ENCODE data around the gene MIEF1.

The MIEF1 gene

DNA sequence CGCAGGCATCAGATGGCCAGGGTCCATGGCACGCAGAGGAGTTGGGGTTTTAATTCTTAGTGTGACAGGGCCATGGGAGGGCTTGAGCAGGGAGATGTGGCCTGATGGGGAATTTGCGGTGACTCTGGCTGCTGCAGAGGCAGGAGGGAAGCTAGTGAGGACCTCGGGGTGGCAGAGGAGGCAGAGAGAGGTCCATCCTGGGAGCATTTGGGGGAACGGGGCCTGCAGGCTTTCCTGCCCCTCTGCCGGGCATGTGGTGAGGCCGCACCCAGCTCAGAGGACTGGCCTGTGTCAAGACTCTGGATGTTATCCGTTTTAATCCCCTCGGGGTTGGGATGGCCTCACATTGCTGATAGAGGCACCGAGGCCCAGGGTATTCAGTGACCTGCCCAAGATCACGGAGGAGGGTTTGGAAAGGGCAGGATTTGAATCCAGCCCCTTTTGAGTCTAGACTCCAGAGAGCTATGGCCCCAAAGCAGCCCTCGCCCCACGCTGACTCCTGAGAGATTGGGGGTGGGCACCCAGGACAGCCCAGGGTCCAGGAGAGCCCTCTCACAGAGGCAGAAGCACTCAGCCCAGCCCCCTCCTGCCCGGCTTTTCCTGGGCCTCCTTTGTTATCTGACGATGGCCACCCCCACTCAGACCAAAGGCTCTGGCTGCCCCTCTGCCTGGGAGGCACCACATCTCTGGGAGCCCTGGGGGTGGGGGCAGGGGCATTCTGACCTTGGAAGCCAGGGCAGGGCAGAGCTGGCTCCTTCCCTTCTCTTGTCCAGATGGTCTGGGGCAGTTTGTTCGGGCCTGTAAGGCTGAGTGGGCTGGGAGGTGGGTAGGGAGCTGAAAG lies 31.4 kb upstream of the MIEF1 start:
- in situ Hi-C loops (cut with MboI; ENCODE audit: low sequenced_read_pairs) = no loop called here

DNA sequence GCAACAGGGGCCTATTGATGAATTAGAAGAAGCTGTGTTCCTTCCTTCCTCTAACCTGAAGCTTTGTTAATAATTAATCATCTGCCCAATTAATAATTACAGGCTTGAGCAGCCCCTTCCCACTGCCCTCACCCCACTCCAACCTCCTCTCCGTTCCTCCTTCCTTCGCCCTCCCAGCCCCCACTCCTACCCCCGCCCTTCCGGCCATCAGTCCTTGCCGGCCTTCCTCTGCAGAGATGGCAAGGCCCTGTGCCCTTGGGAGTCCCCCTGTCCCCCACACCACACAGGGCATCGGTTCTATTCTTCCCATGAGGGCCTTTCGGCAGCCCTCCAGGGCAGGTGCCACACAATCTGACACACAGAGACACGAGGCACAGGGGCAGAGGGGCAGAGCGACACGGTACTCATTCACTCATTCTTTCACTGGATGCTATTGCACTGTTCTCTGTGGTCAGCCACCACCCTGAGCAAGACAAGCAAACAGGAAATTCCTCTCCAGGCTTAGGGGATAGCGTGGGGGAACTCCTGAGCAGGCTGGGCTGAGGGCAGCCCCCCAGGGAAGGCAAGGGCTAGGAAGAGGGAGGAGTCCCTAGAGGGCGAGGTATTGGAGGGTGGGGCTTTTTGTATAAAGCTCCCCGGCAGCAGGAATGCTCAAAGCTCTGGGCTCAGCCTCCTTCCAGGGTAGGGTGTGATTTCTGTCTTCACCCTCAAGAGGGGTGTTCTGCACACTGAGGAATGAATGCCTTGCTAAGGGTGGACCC lies 30.5 kb upstream of the MIEF1 start:
- in situ Hi-C loops (cut with MboI; ENCODE audit: low sequenced_read_pairs) = no loop called here

DNA sequence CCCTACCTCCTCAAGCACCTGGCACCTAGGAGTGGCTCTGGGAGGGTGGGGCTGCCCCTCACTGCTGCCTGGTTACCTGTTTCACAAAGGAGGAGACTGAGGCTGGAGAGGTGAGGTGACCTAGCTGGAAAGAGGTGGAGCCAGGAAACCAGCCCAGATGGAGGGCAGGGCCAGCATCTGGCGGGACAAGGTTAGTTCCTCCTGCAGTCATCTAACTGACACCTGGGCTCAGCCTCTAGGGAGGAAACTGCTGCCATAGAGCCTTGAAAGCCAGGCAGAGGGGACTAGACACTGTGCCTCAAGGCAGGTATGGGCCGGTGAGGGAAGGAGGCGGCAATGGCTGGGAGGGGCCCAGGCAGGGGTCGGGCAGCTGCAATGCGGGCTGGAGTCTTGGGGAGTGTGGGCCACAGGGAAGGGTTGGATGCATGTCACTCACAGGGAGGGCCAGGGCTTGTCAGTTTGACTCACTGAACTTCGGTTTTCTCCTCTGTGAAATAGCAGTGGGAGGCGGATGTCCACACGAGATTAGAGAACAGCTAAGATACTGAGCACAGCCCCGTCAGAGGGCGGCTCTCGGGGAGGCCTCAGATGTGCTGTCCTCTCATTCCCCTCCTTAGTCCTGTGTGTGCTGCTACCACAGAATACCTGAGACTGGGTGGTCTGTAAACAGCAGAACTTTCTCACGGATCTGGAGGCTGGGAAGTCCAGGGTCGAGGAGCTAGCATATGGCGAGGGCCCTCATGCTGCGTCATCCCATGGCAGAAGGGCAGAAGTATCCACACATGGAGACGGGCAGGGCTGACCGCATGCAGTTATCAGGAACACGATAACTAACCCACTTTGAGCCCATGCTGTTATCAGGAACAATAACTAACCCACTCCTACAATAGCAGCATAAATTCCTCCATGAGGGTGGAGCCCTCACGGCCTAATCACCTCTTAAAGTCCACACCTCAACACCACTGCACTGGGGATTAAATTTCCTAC lies 29.2 kb upstream of the MIEF1 start:
- in situ Hi-C loops (cut with MboI; ENCODE audit: low sequenced_read_pairs) = no loop called here

DNA sequence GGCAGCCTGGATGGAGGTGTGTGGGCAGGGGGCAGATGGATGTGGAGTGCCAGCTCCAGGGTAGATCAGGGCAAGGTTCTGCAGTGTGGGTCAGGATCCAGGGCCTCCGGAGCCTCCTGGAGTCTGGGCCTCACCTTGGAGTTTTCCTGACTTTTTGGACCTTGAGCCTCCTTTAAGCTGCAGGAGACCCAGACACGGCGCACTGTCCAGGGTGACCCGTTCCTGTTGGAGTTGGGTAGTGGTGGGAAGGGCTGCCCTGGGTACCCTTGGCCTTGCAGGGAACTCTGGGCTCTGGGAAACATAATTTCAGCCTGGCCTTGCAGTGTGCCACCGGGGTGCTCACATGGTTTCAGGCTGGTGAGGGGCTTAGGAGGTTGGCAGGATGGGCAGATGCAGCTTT lies 28.2 kb upstream of the MIEF1 start:
- in situ Hi-C loops (cut with MboI; ENCODE audit: low sequenced_read_pairs) = no loop called here

DNA sequence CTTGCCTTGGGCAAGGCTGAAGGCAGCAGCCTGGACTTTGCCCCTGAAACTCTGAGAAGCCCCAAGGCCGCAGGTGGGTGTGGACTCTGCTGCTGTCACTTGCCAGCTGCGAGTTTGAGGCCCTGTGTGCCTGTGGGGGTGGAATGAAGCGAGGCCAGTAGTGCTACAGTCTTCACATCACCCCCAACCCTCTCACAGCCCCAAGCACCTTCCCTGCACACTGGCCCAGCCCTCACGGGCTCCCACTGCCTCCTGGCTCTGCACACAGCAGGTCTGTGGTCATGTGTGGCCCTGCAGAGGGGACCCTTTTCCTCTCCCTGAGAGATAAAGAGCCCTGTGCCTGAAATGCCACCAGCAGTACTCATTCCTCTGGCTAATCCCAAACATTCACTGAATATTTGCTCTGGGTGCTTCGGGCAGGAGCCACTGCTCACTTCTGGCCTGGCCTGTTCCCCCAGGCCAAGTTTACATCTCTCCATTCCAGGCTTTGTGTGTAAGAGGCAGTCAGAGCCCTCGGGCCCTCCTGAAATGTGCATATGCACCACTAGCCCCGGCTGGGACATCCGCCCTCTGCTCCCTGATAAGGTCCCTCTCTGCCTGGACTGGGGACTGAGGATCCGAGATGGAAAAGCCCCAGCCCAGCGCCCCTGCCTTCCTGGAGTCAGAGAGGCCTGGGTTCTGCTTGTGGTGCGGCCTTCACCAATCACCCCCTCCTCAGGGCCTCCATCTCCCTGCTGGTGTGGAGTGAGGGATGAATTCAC lies 27.6 kb upstream of the MIEF1 start:
- in situ Hi-C loops (cut with MboI; ENCODE audit: low sequenced_read_pairs) = no loop called here

DNA sequence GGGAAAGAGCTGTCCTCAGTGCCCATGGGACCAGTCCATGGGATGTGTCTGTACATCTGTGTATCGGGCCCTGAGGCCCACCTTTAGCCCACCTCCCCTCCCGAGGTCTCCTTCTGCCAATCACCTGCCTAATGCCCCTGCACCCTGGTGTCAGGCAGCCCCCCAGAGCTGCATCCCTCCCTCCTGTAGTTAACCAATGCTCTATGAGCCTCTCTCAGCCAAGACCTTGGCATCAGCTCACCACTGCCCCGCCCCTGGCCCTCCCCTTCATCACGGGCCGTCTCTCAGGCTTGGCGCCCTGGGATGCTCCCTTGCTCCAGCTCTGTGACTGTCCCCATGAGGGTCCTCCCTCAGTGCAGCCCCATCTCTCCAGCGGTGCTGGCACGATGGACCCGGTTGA lies 26.8 kb upstream of the MIEF1 start:
- in situ Hi-C loops (cut with MboI; ENCODE audit: low sequenced_read_pairs) = no loop called here

DNA sequence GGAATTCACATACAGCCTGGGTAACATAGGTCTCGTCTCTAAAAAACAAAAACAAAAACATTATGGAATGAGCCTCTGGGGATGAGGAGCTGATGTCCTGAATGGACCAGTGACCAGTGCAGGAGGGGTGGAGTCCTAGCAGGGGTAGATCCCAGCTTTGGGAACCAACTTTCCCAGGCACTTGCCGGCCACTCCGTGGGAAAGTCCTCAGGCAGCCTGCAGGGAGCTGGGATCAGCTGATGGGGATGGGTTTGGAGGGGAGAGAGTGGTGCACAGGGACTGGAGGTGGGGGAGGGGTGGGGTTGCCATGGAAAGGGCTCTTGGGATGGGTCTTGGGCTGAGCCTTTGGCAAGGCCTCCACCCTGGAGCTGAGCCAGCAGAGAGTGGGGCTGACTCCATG lies 26.2 kb upstream of the MIEF1 start:
- in situ Hi-C loops (cut with MboI; ENCODE audit: low sequenced_read_pairs) = no loop called here

DNA sequence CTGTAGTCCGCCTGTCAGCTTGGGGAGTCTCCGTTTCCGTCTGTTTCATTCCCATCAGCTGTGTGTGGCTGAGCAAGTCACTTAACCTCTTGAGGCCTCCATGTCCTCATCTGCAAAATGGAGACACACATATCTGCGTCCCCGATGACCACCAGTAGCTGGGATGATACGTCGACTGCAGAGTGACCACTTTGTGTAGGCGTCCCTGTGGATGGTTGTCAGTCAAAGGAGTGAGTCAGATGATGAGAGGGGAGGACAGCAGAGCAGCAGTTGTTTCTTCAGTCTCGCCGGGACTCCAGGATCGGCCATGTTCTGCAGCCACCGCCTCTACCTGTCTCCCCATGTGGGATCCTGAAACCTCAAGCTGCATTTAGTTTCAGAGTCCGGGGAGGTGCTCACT lies 25.4 kb upstream of the MIEF1 start:
- in situ Hi-C loops (cut with MboI; ENCODE audit: low sequenced_read_pairs) = no loop called here

DNA sequence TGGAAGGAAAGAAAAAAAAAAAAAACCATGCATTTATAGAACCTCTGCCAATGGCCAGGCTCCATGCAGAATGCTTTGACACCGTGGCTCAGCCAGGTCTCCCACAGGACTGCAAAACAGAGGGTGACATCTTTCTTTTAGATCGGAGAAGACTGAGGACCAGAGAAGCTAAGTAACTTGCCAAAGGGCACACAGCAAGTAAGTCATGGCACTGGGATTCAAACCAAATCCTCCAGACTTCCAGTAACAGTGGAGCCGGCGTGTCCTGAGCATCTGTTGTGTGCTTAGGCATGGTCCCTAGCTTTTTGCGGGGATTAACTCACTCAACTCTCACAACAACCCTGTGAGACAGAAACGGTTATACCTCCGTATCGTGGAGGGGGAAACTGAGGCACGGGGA lies 24.5 kb upstream of the MIEF1 start:
- in situ Hi-C loops (cut with MboI; ENCODE audit: low sequenced_read_pairs) = no loop called here

DNA sequence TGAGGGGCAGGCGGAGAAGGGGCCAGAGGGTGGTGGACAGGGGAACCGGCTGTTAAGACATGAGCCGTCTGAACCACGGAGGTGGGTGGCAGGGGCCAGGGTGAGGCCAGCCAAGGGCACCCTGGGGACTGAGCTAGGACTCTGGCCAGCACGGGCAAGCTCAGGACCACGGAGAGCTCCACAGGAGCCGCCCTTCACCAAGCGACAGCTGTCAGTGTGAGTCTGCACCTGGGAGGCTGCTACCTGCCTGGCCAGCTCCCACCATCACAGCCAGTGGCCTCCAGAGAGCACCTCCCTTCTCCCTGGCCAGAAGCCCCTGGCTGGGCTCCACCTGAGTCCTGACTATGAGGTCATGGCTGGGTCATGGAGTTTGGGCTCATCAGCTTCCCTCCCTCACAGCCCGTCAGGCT lies 23.6 kb upstream of the MIEF1 start:
- in situ Hi-C loops (cut with MboI; ENCODE audit: low sequenced_read_pairs) = no loop called here

DNA sequence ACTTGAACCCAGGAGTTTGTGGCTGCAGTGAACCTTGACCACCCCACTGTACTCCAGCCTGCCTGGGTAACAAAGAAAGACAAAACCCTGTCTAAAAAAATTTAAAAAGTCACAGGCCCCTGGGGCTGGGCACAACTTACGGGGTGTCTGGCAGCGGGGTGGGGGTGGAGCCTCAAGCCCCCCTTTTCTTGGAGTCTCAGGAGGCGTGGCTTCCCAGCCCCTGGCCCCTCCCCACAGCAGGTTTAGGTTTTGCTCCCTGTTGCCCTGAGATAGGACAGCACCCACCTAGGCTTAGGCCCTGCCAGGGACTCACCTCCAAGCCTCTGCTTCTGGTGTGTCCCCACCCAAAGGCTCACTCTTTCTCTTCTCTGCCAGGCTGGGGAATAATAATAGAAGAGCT lies 22.8 kb upstream of the MIEF1 start:
- in situ Hi-C loops (cut with MboI; ENCODE audit: low sequenced_read_pairs) = no loop called here

DNA sequence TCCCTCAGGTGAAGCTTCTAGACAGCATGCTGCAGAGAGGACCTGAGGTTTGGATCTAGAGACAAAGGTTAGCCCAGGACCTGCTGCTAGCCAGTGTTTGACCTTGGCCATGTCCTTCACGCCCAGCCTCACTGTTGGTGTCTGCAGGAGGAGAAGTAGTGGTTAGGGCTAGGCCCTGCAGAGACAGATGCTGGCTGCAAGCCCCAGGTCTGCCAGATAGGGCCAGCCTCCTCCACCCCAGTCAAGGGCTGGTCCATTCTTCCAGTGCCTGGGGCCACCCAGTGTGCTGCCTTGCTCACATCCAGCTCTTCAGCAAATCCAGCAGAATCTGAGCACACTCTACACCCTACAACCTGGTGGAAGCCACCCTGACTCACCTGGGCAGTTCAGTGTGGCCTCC lies 21.5 kb upstream of the MIEF1 start:
- in situ Hi-C loops (cut with MboI; ENCODE audit: low sequenced_read_pairs) = no loop called here

DNA sequence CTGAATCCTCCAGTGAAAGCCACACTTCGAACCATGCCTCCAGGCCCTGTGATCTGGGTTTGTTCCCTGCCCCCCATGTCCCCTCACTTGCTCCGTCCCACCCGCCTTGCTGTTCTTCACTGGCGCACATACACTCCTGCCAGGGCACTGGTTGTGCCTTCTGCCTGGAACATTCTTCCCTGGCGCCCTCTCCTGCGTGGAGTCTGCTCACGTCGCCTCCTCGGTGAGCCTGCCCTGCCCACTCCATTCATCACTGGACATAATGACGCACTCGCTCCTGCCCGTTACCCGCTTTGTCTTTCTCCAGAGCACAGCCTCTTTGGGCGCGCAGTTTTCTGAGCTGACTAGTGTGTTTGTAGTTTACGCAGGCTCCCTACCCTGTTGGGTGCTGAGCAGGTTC lies 21.0 kb upstream of the MIEF1 start:
- in situ Hi-C loops (cut with MboI; ENCODE audit: low sequenced_read_pairs) = no loop called here

DNA sequence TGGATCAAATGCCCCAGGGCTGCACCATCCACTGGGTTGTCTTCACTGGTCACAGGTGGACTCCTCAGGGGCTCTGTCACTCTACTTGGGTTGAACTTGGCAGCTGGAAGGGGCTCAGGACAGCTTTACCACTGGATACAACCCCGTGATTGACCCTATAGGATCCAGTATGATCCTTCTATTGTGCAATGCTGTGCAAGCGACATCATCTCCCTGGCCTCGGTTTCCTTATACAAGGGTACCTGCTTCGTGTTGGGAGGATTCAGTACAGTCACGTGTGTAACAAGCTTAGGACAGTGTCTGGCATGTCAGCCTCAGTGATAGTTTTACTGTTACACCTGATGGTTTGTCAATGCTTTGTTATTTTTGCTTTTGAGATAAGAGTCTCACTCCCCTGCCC lies 20.5 kb upstream of the MIEF1 start:
- in situ Hi-C loops (cut with MboI; ENCODE audit: low sequenced_read_pairs) = no loop called here

DNA sequence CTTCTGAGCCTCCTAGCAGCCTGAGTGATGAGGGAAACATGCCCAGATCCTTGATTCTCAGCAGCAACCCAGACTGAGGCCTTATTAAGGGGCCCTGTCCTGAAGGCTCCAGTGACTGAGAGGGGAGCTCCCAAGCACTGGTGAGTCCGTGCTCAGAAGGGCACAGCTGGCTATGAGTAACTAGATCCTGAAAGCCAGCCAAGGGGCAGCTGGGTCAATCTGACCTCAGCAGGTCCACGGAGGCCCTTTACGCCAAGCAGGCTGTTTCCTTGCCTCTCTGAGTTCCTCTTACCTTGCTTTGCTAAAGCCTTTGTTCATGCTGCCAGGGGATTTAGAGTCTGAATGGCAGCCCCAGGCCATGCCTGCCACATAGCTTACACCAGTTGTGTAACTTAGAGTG lies 19.3 kb upstream of the MIEF1 start:
- in situ Hi-C loops (cut with MboI; ENCODE audit: low sequenced_read_pairs) = no loop called here

DNA sequence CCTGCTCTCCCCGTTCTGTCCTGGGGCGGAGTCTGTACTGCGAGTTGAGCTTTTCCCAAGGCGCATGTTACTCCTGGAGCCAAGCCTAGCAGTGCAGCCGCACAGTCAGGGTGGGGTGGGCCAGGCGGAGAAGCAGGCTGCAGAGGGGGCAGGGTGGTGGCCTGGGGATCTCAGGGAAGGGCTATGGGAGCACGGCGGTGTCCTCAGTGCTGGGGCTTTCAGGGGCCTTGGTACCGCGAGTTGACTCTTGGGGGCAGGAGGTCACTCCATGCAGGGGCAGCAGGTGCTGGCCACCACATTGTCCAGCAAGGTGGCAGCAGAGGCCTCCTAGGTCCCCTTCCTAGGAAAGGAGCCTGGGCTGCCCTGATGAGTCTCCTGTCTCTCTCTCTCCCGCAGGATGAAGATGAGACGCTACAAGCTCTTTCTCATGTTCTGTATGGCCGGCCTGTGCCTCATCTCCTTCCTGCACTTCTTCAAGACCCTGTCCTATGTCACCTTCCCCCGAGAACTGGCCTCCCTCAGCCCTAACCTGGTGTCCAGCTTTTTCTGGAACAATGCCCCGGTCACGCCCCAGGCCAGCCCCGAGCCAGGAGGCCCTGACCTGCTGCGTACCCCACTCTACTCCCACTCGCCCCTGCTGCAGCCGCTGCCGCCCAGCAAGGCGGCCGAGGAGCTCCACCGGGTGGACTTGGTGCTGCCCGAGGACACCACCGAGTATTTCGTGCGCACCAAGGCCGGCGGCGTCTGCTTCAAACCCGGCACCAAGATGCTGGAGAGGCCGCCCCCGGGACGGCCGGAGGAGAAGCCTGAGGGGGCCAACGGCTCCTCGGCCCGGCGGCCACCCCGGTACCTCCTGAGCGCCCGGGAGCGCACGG lies 14.9 kb upstream of the MIEF1 start:
- in situ Hi-C loops (cut with MboI; ENCODE audit: low sequenced_read_pairs) = no loop called here

DNA sequence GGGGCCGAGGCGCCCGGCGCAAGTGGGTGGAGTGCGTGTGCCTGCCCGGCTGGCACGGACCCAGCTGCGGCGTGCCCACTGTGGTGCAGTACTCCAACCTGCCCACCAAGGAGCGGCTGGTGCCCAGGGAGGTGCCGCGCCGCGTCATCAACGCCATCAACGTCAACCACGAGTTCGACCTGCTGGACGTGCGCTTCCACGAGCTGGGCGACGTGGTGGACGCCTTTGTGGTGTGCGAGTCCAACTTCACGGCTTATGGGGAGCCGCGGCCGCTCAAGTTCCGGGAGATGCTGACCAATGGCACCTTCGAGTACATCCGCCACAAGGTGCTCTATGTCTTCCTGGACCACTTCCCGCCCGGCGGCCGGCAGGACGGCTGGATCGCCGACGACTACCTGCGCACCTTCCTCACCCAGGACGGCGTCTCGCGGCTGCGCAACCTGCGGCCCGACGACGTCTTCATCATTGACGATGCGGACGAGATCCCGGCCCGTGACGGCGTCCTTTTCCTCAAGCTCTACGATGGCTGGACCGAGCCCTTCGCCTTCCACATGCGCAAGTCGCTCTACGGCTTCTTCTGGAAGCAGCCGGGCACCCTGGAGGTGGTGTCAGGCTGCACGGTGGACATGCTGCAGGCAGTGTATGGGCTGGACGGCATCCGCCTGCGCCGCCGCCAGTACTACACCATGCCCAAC lies 14.1 kb upstream of the MIEF1 start:
- in situ Hi-C loops (cut with MboI; ENCODE audit: low sequenced_read_pairs) = no loop called here

DNA sequence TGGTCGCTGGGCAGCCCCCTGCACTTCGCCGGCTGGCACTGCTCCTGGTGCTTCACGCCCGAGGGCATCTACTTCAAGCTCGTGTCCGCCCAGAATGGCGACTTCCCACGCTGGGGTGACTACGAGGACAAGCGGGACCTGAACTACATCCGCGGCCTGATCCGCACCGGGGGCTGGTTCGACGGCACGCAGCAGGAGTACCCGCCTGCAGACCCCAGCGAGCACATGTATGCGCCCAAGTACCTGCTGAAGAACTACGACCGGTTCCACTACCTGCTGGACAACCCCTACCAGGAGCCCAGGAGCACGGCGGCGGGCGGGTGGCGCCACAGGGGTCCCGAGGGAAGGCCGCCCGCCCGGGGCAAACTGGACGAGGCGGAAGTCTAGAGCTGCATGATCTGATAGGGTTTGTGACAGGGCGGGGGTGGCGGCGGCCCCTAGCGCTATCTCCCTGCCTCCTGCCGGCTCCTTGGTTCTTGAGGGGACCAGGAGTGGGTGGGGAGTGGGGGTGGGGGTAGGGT lies 13.5 kb upstream of the MIEF1 start:
- in situ Hi-C loops (cut with MboI; ENCODE audit: low sequenced_read_pairs) = no loop called here
